SK-N-SH (cell line): ENCODE data around the gene CD180. TPM values are rescaled to one million over a fixed set of nuclear protein-coding genes. Genes with fewer than 3 reads are reported as not detected.

ENCODE experiments used
- CTCF ChIA-PET: fragments of 300-600, 350-600 bp; formaldehyde crosslinking; extraction: SDS; loops from one replicate; lab custom pipeline; 2021; lab: Yijun Ruan, JAX
- POLR2A ChIA-PET: fragments of 350-600 bp; sonication (Branson Sonifier 250); formaldehyde crosslinking; extraction: SDS; loops from one replicate; lab custom pipeline; 2020; ENCODE audit warnings: antibody characterized with exemption, inconsistent platforms; lab: Yijun Ruan, JAX
- DNase-seq: peaks from one replicate; pipeline ENCODE4 v3.0.0; 2012
- H2AFZ ChIP-seq: fragments of 200-600 bp; sonication (generic); 2 replicates; pipeline ENCODE4 v1.8.1; 2016; ENCODE audit warnings: antibody characterized with exemption, mild to moderate bottlenecking, low read depth
- H3F3A ChIP-seq: fragments of 200-600 bp; sonication (generic); replicated peaks from 2 replicates; pipeline ENCODE3; 2016; ENCODE audit warnings: antibody characterized with exemption, mild to moderate bottlenecking; ENCODE audit not compliant: insufficient read depth
- H3K27ac ChIP-seq, 2 experiments: fragments of 200-500 bp in 1 of 2; fragments of 200-600 bp in 1 of 2; sonication (Bioruptor generic) in 1 of 2; sonication (generic), shearing (Covaris generic) in 1 of 2; 2 replicates each; pipeline versions ENCODE4 v1.5.1 to v1.6.1; 2014 to 2016; ENCODE audit warnings: low read depth in 2 of 2, inconsistent platforms in 1 of 2, low read length in 1 of 2, mild to moderate bottlenecking in 1 of 2, mixed read lengths in 1 of 2
- H3K27me3 ChIP-seq: fragments of 200-600 bp; sonication (generic), shearing (Covaris generic); 2 replicates; pipeline ENCODE4 v1.6.1; 2016; ENCODE audit warnings: mixed run types; ENCODE audit not compliant: insufficient read depth
- H3K36me3 ChIP-seq, 2 experiments: fragments of 200-500 bp in 1 of 2; fragments of 200-600 bp in 1 of 2; sonication (Bioruptor generic) in 1 of 2; sonication (generic) in 1 of 2; replicated peaks in 1 of 2; 2 replicates each; pipeline versions ENCODE3 to v1.5.1; 2014 to 2016; ENCODE audit warnings: low read length in 1 of 2, mild to moderate bottlenecking in 1 of 2; ENCODE audit not compliant: insufficient read depth in 2 of 2, control insufficient read depth in 1 of 2
- H3K4me1 ChIP-seq, 2 experiments: fragments of 200-500 bp in 1 of 2; fragments of 200-600 bp in 1 of 2; sonication (Bioruptor generic) in 1 of 2; sonication (generic), shearing (Covaris generic) in 1 of 2; 2 replicates each; pipeline versions ENCODE4 v1.5.1 to v1.6.1; 2014 to 2016; ENCODE audit warnings: low read depth in 1 of 2, low read length in 1 of 2, mixed run types in 1 of 2; ENCODE audit not compliant: insufficient read depth in 2 of 2, control insufficient read depth in 1 of 2
- H3K4me2 ChIP-seq: fragments of 200-600 bp; sonication (generic), shearing (Covaris generic); 2 replicates; pipeline ENCODE4 v1.6.1; 2017; ENCODE audit warnings: mixed run types
- H3K4me3 ChIP-seq, 2 experiments: fragments of 200-500 bp in 1 of 2; fragments of 200-600 bp in 1 of 2; sonication (Bioruptor generic) in 1 of 2; sonication (generic), shearing (Covaris generic) in 1 of 2; 2 replicates each; pipeline versions ENCODE4 v1.5.1 to v1.8.1; 2014 to 2016; ENCODE audit warnings: low read depth in 2 of 2, inconsistent platforms in 1 of 2, low read length in 1 of 2, mild to moderate bottlenecking in 1 of 2, mixed read lengths in 1 of 2, moderate library complexity in 1 of 2
- H3K79me2 ChIP-seq: fragments of 200-600 bp; sonication (generic); 2 replicates; pipeline ENCODE4 v1.8.1; 2017; ENCODE audit warnings: mild to moderate bottlenecking; ENCODE audit not compliant: insufficient read depth
- H3K9ac ChIP-seq: fragments of 200-600 bp; sonication (generic); 2 replicates; pipeline ENCODE4 v1.6.1; 2017; ENCODE audit warnings: mixed run types
- H3K9me2 ChIP-seq: fragments of 200-600 bp; sonication (generic); 2 replicates; pipeline ENCODE4 v1.6.1; 2017; ENCODE audit warnings: mixed run types
- H3K9me3 ChIP-seq: fragments of 200-600 bp; sonication (generic); 2 replicates; pipeline ENCODE4 v1.6.1; 2017; ENCODE audit warnings: mixed run types, mild to moderate bottlenecking, moderate library complexity
- H4K20me1 ChIP-seq: fragments of 200-600 bp; sonication (generic); 2 replicates; pipeline ENCODE4 v1.6.1; 2017; ENCODE audit warnings: mild to moderate bottlenecking, mixed run types; ENCODE audit not compliant: insufficient read depth
- CHD2 ChIP-seq: fragments of 150-350 bp; IDR thresholded peaks from 2 replicates; pipeline ENCODE4 v1.6.1; 2018; ENCODE audit warnings: low read length; ENCODE audit not compliant: partially characterized antibody
- FOXJ3 ChIP-seq: sonication (generic); formaldehyde crosslinking; IDR thresholded peaks from 2 replicates; pipeline ENCODE4 v1.5.1; 2020; ENCODE audit warnings: mild to moderate bottlenecking, missing genetic modification reagents
- FOXM1 ChIP-seq: IDR thresholded peaks from 2 replicates; pipeline ENCODE4 v1.4.0; 2012; ENCODE audit warnings: low read depth, mild to moderate bottlenecking
- GATA2 ChIP-seq: sonication (generic); formaldehyde crosslinking; IDR thresholded peaks from 2 replicates; pipeline ENCODE4 v1.5.0; 2020; ENCODE audit warnings: mild to moderate bottlenecking, missing genetic modification reagents
- MEF2A ChIP-seq: IDR thresholded peaks from 2 replicates; pipeline ENCODE4 v1.4.0; 2012; ENCODE audit warnings: low read depth, borderline replicate concordance
- MXI1 ChIP-seq: IDR thresholded peaks from 2 replicates; pipeline ENCODE4 v1.6.1; 2012; ENCODE audit warnings: mild to moderate bottlenecking, low read depth, low read length, improper control_type of control experiment
- NFIC ChIP-seq: IDR thresholded peaks from 2 replicates; pipeline ENCODE4 v1.4.0; 2012; ENCODE audit warnings: borderline replicate concordance
- RXRA ChIP-seq: IDR thresholded peaks from 2 replicates; pipeline ENCODE4 v1.4.0; 2012; ENCODE audit warnings: low read depth, mild to moderate bottlenecking, borderline replicate concordance
- SIN3A ChIP-seq: IDR thresholded peaks from 2 replicates; pipeline ENCODE4 v1.6.1; 2012; ENCODE audit warnings: low read depth, mild to moderate bottlenecking, low read length, moderate library complexity, borderline replicate concordance
- SMC3 ChIP-seq: IDR thresholded peaks from 2 replicates; pipeline ENCODE4 v1.6.1; 2012; ENCODE audit warnings: low read depth, low read length, improper control_type of control experiment
- TCF12 ChIP-seq: IDR thresholded peaks from 2 replicates; pipeline ENCODE4 v1.4.0; 2012
- TEAD4 ChIP-seq: IDR thresholded peaks from 2 replicates; pipeline ENCODE4 v1.4.0; 2012; ENCODE audit warnings: mild to moderate bottlenecking, borderline replicate concordance; ENCODE audit not compliant: insufficient read depth
- YY1 ChIP-seq: IDR thresholded peaks from 2 replicates; pipeline ENCODE4 v1.4.0; 2012; ENCODE audit warnings: low read depth, mild to moderate bottlenecking
- WGBS: methylation state at CpG from one replicate; pipeline ENCODE4 v1.1.6; 2017; ENCODE audit warnings: low lambda C conversion rate; 5-methylcytosine and 5-hydroxymethylcytosine counted together
- polyA plus RNA-seq, 3 experiments: library from polyadenylated mRNA; depleted of rRNA; stranded (reverse); fragments of >200 nt; gene quantifications; 2 replicates each; pipeline ENCODE4 v1.2.3, GENCODE V29; 2012
- TF ChIP-seq, protein P1 (sequence below): IDR thresholded peaks from 2 replicates; pipeline ENCODE4 v1.4.0; 2012; ENCODE audit warnings: low read depth

Gene CD180
- polyA plus RNA-seq, 1 of the 3 experiments (the other 2 are of a cell fraction): 0.02 TPM

DNA sequence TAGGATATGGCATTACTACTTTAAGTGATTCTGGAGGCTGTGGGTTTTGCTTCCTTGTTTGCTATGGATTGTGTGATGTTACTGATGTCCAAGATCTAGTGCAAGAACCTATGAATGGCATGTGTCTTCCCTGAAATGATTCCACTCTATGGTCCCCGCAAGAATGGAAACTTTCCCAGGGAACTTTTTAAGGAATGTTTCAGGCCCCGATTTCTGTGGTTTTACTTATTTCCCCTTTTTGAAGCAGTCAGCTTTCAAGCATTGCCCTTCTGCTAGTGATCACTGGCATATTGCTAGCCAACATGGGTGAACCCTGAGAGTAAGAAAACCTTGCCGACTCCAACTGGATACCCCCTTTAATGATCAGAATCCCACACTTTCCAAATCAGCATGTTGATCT, 26.6 kb upstream of the CD180 start (continued):
- TF ChIP-seq YY1 (no peak), FOXM1 (no peak), MEF2A (no peak)

DNA sequence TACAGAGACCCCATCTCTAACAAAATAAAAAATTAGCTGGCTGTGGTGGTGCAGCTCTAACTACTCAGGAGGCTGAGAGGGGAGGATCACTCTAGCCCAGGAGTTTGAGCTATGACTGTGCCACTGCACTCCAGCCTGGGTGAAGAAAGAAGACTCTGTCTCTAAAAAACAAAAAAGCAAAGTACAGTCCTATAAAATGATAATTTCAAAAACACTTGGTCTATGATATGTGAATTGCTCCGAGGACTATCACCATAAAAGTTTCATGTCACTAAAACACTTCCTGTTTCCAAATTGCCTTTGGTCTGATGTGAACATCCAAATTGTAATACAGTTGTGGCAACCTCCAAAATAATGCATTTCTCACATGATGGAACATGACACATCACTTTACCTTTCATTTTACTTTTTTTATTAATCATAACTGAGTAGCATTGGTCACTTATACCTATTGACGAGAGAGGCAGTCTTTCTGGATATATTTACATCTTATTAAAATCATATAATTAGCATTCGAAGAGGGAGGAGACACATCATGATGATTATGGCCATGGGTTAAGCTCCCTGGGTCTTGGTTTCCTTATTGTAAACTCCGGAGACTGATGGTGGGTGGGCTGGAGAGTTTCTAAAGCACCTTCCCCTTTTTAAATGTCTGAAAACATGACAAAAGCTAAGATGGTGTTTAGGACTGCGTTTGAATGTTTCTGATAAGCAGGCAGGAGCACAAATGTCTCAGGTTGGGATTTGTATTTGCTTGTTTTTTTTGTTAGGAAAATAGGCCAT, 25.8 kb upstream of the CD180 start:
- Histone ChIP-seq H3K79me2 (no peaks in the 10 kb centered on the region), H3K4me1 (peaks cover 0 to 3% of the 10 kb centered on the region in 2 experiments; a peak in 1 of 4 replicates), H2AFZ (no peak overlapping the region), H3K9me3 (no peaks in the 10 kb centered on the region), H3K4me3 (no peak overlapping the region), H3K27ac (no peak overlapping the region), H3K27me3 (no peaks in the 10 kb centered on the region), H3K36me3 (no peaks in the 10 kb centered on the region), H4K20me1 (no peaks in the 10 kb centered on the region), H3K4me2 (no peak overlapping the region), H3K9me2 (no peaks in the 10 kb centered on the region), H3K9ac (no peak overlapping the region), H3F3A (no peaks in the 10 kb centered on the region)
- DNase-seq: no peak
- WGBS: 84% methylated on average over 5 of the region's 5 CpGs
- no peak for TF ChIP-seq RXRA
- no peak for TF ChIP-seq FOXM1
- TF ChIP-seq MXI1: no peak
- TF ChIP-seq TCF12: no peak
- no peak for TF ChIP-seq CHD2
- TF ChIP-seq, protein P1, sequence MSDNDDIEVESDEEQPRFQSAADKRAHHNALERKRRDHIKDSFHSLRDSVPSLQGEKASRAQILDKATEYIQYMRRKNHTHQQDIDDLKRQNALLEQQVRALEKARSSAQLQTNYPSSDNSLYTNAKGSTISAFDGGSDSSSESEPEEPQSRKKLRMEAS: no peak
- no peak for TF ChIP-seq SMC3
- no peak for TF ChIP-seq TEAD4
- TF ChIP-seq NFIC: no peak
- no peak for TF ChIP-seq SIN3A
- no peak for TF ChIP-seq FOXJ3
- ChIA-PET POLR2A (no interaction called here), CTCF (interaction anchor here (0.7 to 1.2 kb wide), 3 partner anchors 10 to 810 kb away, joined by 3 read pairs; no protein-coding TSS in a partner anchor)

DNA sequence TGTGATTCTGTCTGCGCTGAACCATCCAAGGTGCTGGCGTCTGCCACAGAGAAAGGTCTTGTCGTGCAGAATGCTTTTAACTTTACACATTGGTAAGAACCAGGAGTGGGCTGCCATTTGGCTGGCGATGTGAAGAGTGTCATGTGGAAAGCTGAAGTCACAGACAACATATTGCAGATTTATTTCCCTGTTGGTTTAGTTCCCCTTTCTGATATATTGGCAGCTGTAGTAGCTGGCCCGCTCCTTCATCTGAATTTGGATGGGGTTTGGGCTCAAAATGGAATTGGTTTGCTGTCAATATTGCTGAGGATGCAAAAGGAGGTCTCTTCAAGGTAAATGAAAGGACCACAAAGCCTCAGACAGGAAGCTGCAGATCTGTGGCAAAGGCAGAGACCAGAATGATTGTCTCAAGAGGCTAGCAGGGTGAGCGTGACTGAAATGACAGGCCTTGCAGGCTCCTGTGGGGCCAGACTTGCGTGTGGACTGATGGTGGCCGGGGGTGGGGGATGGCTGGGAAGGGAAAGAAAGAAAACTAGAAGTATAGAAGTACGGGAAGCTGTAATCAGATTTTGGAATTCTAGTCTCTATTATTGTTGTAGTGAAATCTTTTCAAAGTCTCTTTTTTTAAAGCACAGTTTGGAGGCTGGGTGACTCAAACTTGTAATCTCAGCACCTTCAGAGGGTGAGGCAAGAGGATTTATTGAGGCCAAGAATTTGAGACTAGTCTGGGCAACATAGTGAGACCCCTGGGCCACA, 25.1 kb upstream of the CD180 start:
- no peaks in the 10 kb centered on the region for H3K9me3 ChIP-seq
- H4K20me1 ChIP-seq: no peaks in the 10 kb centered on the region
- H3K79me2 ChIP-seq: no peaks in the 10 kb centered on the region
- TF ChIP-seq MXI1: no peak
- no peak for TF ChIP-seq GATA2 (CRISPR knock-in tag)
- no peak for TF ChIP-seq SMC3
- H2AFZ ChIP-seq: no peak overlapping the region
- H3F3A ChIP-seq: no peaks in the 10 kb centered on the region
- peaks cover 0 to 3% of the 10 kb centered on the region in 2 experiments; a peak in 1 of 4 replicates for H3K4me1 ChIP-seq
- no peaks in the 10 kb centered on the region for H3K9me2 ChIP-seq
- H3K4me3 ChIP-seq: no peak overlapping the region
- WGBS: 88% methylated on average over 9 of the region's 9 CpGs
- H3K36me3 ChIP-seq: no peaks in the 10 kb centered on the region
- H3K27ac ChIP-seq: no peak overlapping the region
- no peak overlapping the region for H3K4me2 ChIP-seq
- H3K9ac ChIP-seq: no peak overlapping the region
- CTCF ChIA-PET: interaction anchor here (0.7 to 1.2 kb wide), 4 partner anchors 8 to 913 kb away, joined by 3 read pairs; no protein-coding TSS in a partner anchor
- H3K27me3 ChIP-seq: no peaks in the 10 kb centered on the region
- POLR2A ChIA-PET: no interaction called here
- no peak for DNase-seq
